Smooth muscle cell (in vitro differentiated cells): ENCODE results near the gene PDCD2L. TPM values are rescaled to one million over a fixed set of nuclear protein-coding genes. Genes with fewer than 3 reads are reported as not detected.

Experiments used
- DNase-seq: peaks from one replicate; lab custom pipeline; 2025; ENCODE audit not compliant: unreplicated experiment; lab: John Stamatoyannopoulos, UW
- H2AFZ ChIP-seq: fragments of 200-600 bp; sonication (generic); 2 replicates; pipeline ENCODE4 v1.6.0; 2016; ENCODE audit warnings: antibody characterized with exemption, low read depth, mild to moderate bottlenecking
- H3F3A ChIP-seq: fragments of 200-600 bp; sonication (generic); 2 replicates; pipeline ENCODE4 v1.6.0; 2017; ENCODE audit warnings: antibody characterized with exemption, low read depth
- H3K27ac ChIP-seq: fragments of 200-600 bp; sonication (generic); 2 replicates; pipeline ENCODE4 v1.5.1; 2016; ENCODE audit warnings: low read depth, mild to moderate bottlenecking
- H3K27me3 ChIP-seq: fragments of 200-600 bp; sonication (generic); 2 replicates; pipeline ENCODE4 v1.6.1; 2016; ENCODE audit warnings: low read depth, mild to moderate bottlenecking
- H3K36me3 ChIP-seq: fragments of 200-600 bp; sonication (generic); 2 replicates; pipeline ENCODE4 v1.5.1; 2016; ENCODE audit warnings: low read depth
- H3K4me1 ChIP-seq: fragments of 200-600 bp; sonication (generic); 2 replicates; pipeline ENCODE4 v1.5.1; 2016; ENCODE audit warnings: low read depth
- H3K4me2 ChIP-seq: fragments of 200-600 bp; sonication (generic); 2 replicates; pipeline ENCODE4 v1.6.0; 2016; ENCODE audit warnings: mild to moderate bottlenecking
- H3K4me3 ChIP-seq: fragments of 200-600 bp; sonication (generic); 2 replicates; pipeline ENCODE4 v1.5.1; 2016; ENCODE audit warnings: mild to moderate bottlenecking
- H3K79me2 ChIP-seq: fragments of 200-600 bp; sonication (generic); 2 replicates; pipeline ENCODE4 v1.6.0; 2016; ENCODE audit warnings: low read depth, mild to moderate bottlenecking
- H3K9ac ChIP-seq: fragments of 200-600 bp; sonication (generic); 2 replicates; pipeline ENCODE4 v1.6.0; 2016; ENCODE audit warnings: low read depth
- H3K9me3 ChIP-seq: fragments of 200-600 bp; sonication (generic); replicated peaks from 2 replicates; pipeline ENCODE4 v1.5.1; 2016; ENCODE audit warnings: low read depth
- H4K20me1 ChIP-seq: fragments of 200-600 bp; sonication (generic); 2 replicates; pipeline ENCODE4 v1.6.0; 2016; ENCODE audit warnings: low read depth
- WGBS: methylation state at CpG from one replicate; pipeline ENCODE4 v1.1.7; 2016; ENCODE audit warnings: low lambda C conversion rate; 5-methylcytosine and 5-hydroxymethylcytosine counted together
- polyA plus RNA-seq: library from polyadenylated mRNA; unstranded; fragments of >200 nt; fragmentation: Nextera tagmentation; extraction: Ambion mirVana; gene quantifications from 2 replicates; pipeline ENCODE4 v1.2.1, GENCODE V29; 2016
- total RNA-seq: library from RNA; depleted of rRNA; stranded (reverse); fragments of >200 nt; gene quantifications from 2 replicates; pipeline ENCODE4 v1.2.3, GENCODE V29; 2014
- TF ChIP-seq, protein P1 (sequence below): fragments of 200-600 bp; sonication (generic); IDR thresholded peaks from 2 replicates; pipeline ENCODE4 v1.5.1; 2017; ENCODE audit warnings: borderline replicate concordance, mild to moderate bottlenecking, antibody characterized with exemption; ENCODE audit not compliant: insufficient read depth, poor library complexity, severe bottlenecking

The PDCD2L gene
- total and polyA plus RNA-seq, 2 experiments from 2014 or later = 4.4 to 6.0 TPM

DNA sequence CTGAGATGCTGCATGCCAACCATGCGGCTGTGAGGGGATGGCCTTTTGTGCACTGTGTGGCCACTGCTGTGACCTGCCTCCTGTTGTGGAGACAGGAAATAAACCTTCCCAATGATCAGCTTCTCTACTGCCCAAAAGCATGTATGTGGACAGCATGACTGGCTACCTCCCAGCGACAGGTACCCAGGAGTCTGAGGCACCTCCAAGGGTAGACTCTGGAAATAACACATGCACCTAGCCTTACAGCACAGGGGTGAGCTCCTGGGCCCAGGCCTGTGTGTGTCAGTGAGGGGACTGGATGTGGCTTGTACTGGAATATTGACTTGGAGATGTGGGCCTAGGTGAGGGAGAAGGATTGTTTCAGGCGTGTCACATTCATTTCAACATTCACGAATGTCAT, 46.8 kb upstream of the PDCD2L start:
- Histone ChIP-seq H3K27ac (no peak overlapping the region), H3K4me2 (no peak overlapping the region), H3K4me3 (no peak overlapping the region), H3K79me2 (no peaks in the 10 kb centered on the region), H4K20me1 (no peaks in the 10 kb centered on the region), H3K27me3 (no peaks in the 10 kb centered on the region), H3F3A (no peaks in the 10 kb centered on the region), H3K9ac (no peak overlapping the region), H3K9me3 (no peaks in the 10 kb centered on the region), H3K4me1 (peaks cover 4% of the 10 kb centered on the region), H3K36me3 (no peaks in the 10 kb centered on the region), H2AFZ (no peak overlapping the region)
- no peak for DNase-seq
- 99% methylated on average over 4 of the region's 4 CpGs for WGBS
- TF ChIP-seq, protein P1, sequence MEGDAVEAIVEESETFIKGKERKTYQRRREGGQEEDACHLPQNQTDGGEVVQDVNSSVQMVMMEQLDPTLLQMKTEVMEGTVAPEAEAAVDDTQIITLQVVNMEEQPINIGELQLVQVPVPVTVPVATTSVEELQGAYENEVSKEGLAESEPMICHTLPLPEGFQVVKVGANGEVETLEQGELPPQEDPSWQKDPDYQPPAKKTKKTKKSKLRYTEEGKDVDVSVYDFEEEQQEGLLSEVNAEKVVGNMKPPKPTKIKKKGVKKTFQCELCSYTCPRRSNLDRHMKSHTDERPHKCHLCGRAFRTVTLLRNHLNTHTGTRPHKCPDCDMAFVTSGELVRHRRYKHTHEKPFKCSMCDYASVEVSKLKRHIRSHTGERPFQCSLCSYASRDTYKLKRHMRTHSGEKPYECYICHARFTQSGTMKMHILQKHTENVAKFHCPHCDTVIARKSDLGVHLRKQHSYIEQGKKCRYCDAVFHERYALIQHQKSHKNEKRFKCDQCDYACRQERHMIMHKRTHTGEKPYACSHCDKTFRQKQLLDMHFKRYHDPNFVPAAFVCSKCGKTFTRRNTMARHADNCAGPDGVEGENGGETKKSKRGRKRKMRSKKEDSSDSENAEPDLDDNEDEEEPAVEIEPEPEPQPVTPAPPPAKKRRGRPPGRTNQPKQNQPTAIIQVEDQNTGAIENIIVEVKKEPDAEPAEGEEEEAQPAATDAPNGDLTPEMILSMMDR = no peak

DNA sequence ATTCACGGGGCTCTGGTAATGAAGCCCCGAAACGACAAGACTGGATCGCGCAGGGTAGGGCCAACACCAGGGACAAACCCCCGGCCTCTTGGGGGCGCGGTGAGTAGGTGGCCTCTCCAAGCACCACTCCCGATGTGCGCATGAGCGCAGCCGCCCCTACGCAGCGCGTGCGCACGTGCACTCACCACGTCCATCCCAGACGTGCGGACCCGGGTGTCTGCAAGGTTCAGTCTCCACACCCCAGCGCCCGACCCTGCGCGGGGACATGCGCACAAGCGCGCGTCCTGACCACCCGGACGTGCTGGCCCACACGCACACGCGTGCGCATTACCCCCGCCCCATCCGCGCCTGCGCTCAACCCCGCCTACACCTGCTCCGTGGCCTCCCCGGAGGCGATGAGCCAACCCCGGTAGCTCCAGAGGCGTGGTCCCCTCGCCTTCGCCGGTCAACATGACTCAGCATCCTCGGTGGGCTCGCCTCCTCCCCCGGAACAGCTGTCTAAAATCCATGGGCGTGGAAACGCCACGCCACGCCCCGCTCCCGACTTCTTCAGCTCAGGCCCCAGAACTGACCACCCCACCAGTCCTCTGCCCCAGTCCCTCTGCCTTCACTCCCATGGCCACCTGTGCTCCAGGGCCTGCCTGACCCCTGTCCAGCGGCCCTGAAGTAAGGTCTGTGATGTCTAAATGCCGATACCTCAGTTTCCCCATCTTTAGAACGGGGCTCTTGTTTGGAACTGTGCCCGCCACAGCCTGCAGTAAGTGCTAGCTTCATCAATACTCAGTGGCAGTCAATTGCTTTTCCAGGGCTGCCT, 44.9 kb upstream of the PDCD2L start:
- Histone ChIP-seq H3K9me3 (no peaks in the 10 kb centered on the region), H3K4me3 (peak overlapping the region; percentile 43)
- peak; percentile 91 for DNase-seq

DNA sequence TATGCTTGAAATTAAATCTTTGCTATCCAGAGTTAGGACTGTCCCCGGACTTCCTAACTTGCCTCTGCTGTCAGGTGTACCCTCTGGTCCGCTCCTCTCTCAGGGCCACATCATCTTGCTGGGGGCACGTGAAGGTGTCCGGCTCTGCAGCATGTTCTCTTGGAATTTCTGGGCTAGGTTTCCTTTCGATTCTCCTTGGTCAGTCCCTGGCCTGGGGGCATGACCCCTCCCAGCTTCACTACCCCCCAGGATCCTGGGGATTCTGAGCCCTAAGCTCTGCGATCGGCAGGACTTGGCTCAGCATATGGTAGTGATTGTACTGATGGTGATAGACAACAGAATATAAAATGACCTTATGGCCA, 44.3 kb upstream of the PDCD2L start:
- H3K9ac ChIP-seq = no peak overlapping the region
- peaks cover 3% of the 10 kb centered on the region for H3F3A ChIP-seq
- no peaks in the 10 kb centered on the region for H3K9me3 ChIP-seq
- DNase-seq = no peak
- WGBS = 87% methylated on average over 7 of the region's 7 CpGs
- H4K20me1 ChIP-seq = no peaks in the 10 kb centered on the region
- no peaks in the 10 kb centered on the region for H3K79me2 ChIP-seq
- peak overlapping the region; percentile 41 for H3K27ac ChIP-seq
- TF ChIP-seq, protein P1 = no peak
- peaks cover 8% of the 10 kb centered on the region for H3K4me1 ChIP-seq
- H3K4me2 ChIP-seq = peak overlapping the region; percentile 81
- no peak overlapping the region for H2AFZ ChIP-seq
- H3K27me3 ChIP-seq = no peaks in the 10 kb centered on the region
- H3K36me3 ChIP-seq = no peaks in the 10 kb centered on the region
- H3K4me3 ChIP-seq = peak overlapping the region; percentile 43

More for the DNA sequence above, 44.9 kb upstream of the PDCD2L start:
- Histone ChIP-seq H3K9ac (no peak overlapping the region), H2AFZ (peak overlapping the region; percentile 20), H4K20me1 (no peaks in the 10 kb centered on the region), H3K27ac (peak overlapping the region; percentile 50), H3K4me1 (peaks cover 4% of the 10 kb centered on the region), H3F3A (no peaks in the 10 kb centered on the region), H3K36me3 (no peaks in the 10 kb centered on the region), H3K79me2 (no peaks in the 10 kb centered on the region), H3K27me3 (no peaks in the 10 kb centered on the region), H3K4me2 (peak overlapping the region; percentile 81)
- WGBS = 8% methylated on average over 58 of the region's 61 CpGs
- TF ChIP-seq, protein P1 = peak; percentile 28
